SH-SY5Y (cell line): ENCODE measurements around the gene STK32C.

ENCODE experiments used
- GATA2 ChIP-seq: IDR thresholded peaks from 2 replicates; pipeline ENCODE4 v1.6.1; 2011; ENCODE audit warnings: mild to moderate bottlenecking, low read depth, low read length
- GATA3 ChIP-seq: IDR thresholded peaks from 2 replicates; pipeline ENCODE4 v1.6.1; 2011; ENCODE audit warnings: low read depth, mild to moderate bottlenecking, low read length, moderate library complexity

GRCh38 chr10:132271458-132272230, 36.1 kb downstream of the STK32C start:
- TF ChIP-seq GATA3 (no peak), GATA2 (no peak)
